ENCODE results near the gene CLIC1. TPM values are rescaled to one million over a fixed set of nuclear protein-coding genes. Genes with fewer than 3 reads are reported as not detected.

The CLIC1 gene
- total and polyA plus RNA-seq, 10 of the 15 experiments (the other 5 are each of a cell fraction or from before 2014, with no cell fraction given): 446 to 1,266 (median 636) TPM

GRCh38 chr6:31739639-31740396 is 3.5 kb upstream of the CLIC1 start, which contains the start of gene MSH5 (continued):
- TF ChIP-seq ZNF687 (IDR thresholded peaks at IDR 0.05) (peak; percentile 25; the same call in 1 of the 2 replicates), IRF3 (IDR thresholded peaks at IDR 0.05) (peak; percentile 90), RFX5 (IDR thresholded peaks at IDR 0.05; ENCODE audit: low read depth, low read length) (peak; percentile 71), CHD2 (IDR thresholded peaks at IDR 0.05; ENCODE audit: borderline replicate concordance, low read depth, low read length) (peak; percentile 93), TCF12 (IDR thresholded peaks at IDR 0.05; ENCODE audit: low read depth, low read length) (0 out of 2 replicates have a peak, but pooled peaks have one; percentile 36), MLLT1 (IDR thresholded peaks at IDR 0.05) (peak; percentile 51; the same call in 1 of the 2 replicates), SMAD5 (IDR thresholded peaks at IDR 0.05; ENCODE audit: low read depth) (peak; percentile 8), YY1 (IDR thresholded peaks at IDR 0.05; ENCODE audit: low read depth, low read length) (peak; percentile 76), TAF1 (IDR thresholded peaks at IDR 0.05; ENCODE audit: borderline replicate concordance, low read depth, low read length) (peak; percentile 47), TARDBP (IDR thresholded peaks at IDR 0.05; ENCODE audit: borderline replicate concordance) (peak; percentile 38; the same call in 1 of the 2 replicates), MEF2A (IDR thresholded peaks at IDR 0.05; ENCODE audit: insufficient read depth, low read depth, low read length) (no peak)
- TF ChIP-seq, protein P1, sequence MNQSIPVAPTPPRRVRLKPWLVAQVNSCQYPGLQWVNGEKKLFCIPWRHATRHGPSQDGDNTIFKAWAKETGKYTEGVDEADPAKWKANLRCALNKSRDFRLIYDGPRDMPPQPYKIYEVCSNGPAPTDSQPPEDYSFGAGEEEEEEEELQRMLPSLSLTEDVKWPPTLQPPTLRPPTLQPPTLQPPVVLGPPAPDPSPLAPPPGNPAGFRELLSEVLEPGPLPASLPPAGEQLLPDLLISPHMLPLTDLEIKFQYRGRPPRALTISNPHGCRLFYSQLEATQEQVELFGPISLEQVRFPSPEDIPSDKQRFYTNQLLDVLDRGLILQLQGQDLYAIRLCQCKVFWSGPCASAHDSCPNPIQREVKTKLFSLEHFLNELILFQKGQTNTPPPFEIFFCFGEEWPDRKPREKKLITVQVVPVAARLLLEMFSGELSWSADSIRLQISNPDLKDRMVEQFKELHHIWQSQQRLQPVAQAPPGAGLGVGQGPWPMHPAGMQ (IDR thresholded peaks at IDR 0.05; ENCODE audit: borderline replicate concordance): no peak
- TF ChIP-seq, protein P2, sequence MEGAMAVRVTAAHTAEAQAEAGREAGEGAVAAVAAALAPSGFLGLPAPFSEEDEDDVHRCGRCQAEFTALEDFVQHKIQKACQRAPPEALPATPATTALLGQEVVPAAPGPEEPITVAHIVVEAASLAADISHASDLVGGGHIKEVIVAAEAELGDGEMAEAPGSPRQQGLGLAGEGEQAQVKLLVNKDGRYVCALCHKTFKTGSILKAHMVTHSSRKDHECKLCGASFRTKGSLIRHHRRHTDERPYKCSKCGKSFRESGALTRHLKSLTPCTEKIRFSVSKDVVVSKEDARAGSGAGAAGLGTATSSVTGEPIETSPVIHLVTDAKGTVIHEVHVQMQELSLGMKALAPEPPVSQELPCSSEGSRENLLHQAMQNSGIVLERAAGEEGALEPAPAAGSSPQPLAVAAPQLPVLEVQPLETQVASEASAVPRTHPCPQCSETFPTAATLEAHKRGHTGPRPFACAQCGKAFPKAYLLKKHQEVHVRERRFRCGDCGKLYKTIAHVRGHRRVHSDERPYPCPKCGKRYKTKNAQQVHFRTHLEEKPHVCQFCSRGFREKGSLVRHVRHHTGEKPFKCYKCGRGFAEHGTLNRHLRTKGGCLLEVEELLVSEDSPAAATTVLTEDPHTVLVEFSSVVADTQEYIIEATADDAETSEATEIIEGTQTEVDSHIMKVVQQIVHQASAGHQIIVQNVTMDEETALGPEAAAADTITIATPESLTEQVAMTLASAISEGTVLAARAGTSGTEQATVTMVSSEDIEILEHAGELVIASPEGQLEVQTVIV (IDR thresholded peaks at IDR 0.05; ENCODE audit: borderline replicate concordance, partially characterized antibody): no peak
- TF ChIP-seq, protein P3, sequence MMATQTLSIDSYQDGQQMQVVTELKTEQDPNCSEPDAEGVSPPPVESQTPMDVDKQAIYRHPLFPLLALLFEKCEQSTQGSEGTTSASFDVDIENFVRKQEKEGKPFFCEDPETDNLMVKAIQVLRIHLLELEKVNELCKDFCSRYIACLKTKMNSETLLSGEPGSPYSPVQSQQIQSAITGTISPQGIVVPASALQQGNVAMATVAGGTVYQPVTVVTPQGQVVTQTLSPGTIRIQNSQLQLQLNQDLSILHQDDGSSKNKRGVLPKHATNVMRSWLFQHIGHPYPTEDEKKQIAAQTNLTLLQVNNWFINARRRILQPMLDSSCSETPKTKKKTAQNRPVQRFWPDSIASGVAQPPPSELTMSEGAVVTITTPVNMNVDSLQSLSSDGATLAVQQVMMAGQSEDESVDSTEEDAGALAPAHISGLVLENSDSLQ (IDR thresholded peaks at IDR 0.05): peak; percentile 94
- TF ChIP-seq, protein P4, sequence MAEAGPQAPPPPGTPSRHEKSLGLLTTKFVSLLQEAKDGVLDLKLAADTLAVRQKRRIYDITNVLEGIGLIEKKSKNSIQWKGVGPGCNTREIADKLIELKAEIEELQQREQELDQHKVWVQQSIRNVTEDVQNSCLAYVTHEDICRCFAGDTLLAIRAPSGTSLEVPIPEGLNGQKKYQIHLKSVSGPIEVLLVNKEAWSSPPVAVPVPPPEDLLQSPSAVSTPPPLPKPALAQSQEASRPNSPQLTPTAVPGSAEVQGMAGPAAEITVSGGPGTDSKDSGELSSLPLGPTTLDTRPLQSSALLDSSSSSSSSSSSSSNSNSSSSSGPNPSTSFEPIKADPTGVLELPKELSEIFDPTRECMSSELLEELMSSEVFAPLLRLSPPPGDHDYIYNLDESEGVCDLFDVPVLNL (IDR thresholded peaks at IDR 0.05; ENCODE audit: low read depth, low read length): peak; percentile 100

All from GM12878 (cell line).